SKM-1 (cell line): ENCODE data around the gene NAXE.
A peak's percentile ranks its signal among the peaks of the same experiment; 100 is the strongest.
"Not testable (repeated sequence)": the region's sequence is repeated elsewhere in the genome, so short reads cannot be mapped to it uniquely, and the experiment has no call there.

Source experiments
- DNase-seq: peaks from one replicate; lab custom pipeline; 2025; ENCODE audit not compliant: unreplicated experiment; lab: John Stamatoyannopoulos, UW

The NAXE gene

GRCh38 chr1:156592910-156593660 is 1.5 kb downstream of the NAXE start:
- no peak for DNase-seq

DNA sequence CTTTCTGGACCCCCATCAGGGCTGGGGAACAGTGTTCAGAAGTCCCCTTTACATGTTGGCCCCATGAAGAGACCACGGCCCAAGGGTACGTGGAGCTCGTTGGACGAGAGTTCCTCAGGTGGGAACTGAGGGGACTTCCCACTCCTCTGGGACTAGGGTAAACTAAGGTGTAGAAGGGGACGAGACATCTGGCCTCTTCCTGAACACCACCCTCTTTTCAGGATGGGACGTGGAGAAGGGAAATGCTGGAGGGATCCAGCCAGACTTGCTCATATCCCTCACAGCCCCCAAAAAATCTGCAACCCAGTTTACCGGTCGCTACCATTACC is 2.0 kb downstream of the NAXE start:
- no peak for DNase-seq

- DNase-seq, result no peak
These were observed 2.6 kb downstream of the NAXE start for GRCh38 chr1:156594190-156594589.

GRCh38 chr1:156595016-156595415 is 3.4 kb downstream of the NAXE start:
- no peak for DNase-seq

DNA sequence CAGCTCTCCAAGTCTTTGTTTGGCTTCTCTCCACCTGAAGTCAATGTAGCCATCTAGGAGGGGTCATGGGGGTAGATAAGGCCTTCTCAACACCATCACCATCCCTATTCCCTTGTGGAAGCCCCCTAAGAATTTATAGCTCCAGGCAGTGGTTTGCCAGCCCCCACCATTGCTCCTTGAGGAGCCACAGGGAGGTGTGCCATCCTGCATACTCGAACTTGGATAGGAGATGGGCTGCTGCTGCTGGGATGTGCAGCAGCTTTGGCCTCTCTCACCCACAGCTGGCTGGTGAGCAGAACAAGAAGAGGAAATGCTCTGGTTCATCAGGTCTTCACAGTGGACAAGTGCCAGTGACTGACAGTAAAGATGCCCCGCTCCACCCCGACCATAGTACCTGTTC is 4.8 kb downstream of the NAXE start:
- DNase-seq, result no peak

DNA sequence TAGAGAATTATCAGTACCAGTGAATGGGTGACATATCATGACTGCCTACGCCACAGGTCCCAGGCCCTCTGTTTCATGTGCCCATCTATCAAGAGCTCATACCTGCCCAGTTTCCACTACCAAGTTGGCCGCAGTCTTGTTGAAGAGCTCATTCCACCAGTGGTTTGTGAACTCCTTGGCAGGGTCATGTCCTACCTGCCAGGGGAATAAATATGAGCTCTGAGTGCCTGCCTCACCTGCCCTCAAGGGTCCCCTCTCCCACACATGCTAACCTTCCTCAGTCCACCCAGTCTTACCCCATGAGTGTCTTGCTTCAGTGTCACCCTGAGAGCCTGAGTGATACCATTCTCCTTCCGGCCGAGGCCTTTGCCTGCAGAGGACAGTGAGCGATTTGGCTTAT is 6.5 kb downstream of the NAXE start:
- no peak for DNase-seq

DNA sequence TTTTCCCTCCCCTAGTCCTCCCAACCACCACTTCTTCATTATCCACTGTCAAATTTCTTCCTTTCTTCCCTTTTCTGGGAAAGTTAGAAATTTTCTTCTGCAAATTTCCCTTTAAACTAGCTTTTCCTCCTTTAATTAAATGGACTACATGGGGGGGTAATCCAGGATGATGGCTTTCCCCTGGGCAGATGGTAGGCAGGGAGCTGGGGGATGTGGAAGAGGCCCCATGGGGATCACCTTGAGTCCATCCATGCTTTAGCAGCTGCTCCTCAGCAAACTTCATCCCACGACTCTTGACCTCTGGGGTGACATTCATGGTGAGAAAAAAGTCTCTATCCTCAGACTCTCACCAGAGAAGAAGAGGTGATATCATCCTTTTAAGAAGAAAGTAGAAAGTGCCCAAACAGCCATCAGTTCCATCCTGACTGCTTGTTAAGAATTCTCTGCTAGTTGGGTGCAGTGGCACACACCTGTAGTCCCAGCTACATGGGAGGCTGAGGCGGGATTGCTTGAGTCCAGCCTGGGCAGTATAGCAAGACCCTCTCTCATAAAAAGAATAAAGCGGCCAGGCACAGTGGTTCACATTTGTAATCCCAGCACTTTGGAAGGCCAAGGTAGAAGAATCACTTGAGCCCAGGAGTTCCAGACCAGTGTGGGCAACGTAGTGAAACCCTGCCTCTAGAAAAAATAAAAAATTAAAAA is 7.3 kb downstream of the NAXE start:
- DNase-seq, result no peak

- peak; percentile 90 for DNase-seq
These were observed 8.2 kb downstream of the NAXE start for GRCh38 chr1:156599811-156600210.

- no peak for DNase-seq
These were observed 9.2 kb downstream of the NAXE start for GRCh38 chr1:156600733-156601121.

DNA sequence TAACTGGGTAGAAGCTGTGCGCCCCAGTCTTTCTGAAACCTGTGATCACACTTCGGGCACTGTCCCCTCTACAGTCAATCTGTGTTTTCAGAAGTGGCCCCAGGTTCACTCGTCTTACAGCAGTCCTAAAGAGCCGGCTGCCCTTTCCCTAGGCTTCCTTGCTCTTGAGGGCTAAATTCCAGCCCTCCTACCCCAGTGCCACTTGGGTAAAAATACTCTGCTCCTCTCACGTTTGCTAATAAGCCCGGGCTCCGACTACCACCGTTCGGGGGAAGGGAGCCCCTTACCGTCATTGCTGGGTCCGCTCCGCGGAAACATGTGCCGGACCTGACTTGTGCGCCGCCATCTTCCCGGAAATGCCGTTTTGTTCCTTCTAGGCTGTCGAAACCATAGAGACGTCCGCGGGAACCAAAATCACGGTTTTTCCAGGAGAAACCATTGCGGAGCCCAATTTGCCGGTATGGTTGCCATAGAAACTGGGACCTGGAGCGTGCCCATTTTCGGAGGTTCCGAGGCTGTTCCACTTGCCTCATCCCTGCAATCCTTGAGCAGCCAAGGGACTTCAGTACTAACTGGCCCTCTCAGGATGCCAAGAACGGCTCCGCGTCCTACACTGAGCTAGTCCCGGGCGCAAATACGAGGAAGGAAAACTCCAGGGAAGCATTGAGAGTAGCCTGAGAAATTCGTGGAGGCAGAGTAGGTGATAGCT is 9.7 kb downstream of the NAXE start, which contains the start of gene GPATCH4:
Gene GPATCH4 (minus strand): TSS at position 358 of the 709 bp plus-strand sequence.
- DNase-seq, result peak; percentile 69

GRCh38 chr1:156601892-156602291 is 10.3 kb downstream of the NAXE start:
- DNase-seq, result no peak

GRCh38 chr1:156602557-156602993 is 11.0 kb downstream of the NAXE start:
- DNase-seq, result no peak

DNA sequence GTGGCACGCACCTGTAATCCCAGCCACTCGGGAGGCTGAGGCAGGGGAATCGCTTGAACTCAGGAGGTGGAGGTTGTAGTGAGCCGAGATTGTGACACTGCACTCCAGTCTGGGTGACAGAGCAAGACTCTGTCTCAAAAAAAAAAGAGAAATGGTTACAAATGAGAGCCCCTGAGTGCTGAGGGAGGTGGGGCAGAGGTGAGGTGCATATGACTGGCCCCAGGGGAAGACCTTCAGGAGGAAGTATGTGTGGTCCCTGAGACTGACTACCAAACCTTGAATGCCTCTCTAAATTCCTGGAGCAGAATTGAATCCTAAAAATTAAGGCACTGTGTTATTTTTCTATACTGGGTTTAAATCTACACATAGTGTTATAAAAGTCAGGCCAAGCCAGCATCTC is 15.8 kb downstream of the NAXE start:
- not testable (repeated sequence) for DNase-seq

DNA sequence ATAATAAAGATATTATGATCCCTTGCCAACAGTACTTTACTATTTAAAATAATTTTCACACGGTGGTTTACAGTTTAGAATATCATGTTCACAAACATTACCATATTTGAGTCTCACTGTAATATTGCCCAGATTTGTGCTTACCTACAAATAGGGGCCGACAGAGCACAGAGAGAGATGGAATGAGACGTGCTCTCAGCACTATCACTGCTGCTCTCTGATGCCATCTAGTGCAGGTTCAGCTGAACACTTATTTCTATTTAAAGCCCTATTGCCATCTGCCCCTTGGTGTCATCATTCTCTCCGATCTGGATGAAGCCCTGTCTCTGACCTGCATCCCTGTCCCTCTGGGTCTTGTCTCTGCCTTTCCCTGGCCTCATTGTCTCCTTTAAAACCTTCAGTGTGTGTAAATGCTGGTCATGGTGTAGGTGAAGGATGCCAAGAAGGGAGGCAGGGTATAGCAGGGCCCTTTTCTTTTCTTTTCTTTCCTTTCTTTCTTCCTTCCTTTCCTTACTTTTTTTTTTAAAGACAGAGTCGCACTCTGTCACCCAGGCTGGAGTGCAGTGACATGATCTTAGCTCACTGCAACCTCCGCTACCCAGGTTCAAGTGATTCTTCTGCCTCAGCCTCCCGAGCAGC is 16.6 kb downstream of the NAXE start:
- DNase-seq, result peak; percentile 87

GRCh38 chr1:156608981-156609380 is 17.4 kb downstream of the NAXE start:
- peak; percentile 21 for DNase-seq

- not testable (repeated sequence) for DNase-seq
These were observed 18.5 kb downstream of the NAXE start for GRCh38 chr1:156610072-156610471.

GRCh38 chr1:156612666-156613065 is 21.1 kb downstream of the NAXE start:
- no peak for DNase-seq

- DNase-seq, result no peak
These were observed 24.4 kb downstream of the NAXE start for GRCh38 chr1:156615946-156616345.

DNA sequence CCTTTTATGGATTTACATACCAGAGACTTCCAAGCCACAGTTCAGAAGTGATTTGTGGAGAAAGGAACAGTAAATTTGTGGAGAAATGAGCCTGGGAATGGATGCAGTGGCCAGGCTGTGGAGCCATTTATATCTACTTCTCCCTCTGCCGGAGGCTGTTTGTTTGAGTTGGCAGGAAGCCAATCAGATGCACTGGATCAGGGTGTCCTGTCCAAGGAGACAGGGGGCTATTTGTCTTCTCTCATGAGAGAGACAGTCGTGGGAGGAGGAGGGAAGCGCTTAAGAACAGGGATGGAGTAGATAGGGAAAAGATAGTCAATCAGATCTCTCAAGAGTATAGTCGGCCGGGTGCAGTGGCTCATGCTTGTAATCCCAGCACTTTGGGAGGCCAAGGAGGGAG is 24.9 kb downstream of the NAXE start:
- no peak for DNase-seq

GRCh38 chr1:156618853-156619581 is 27.4 kb downstream of the NAXE start, which contains the start of gene HAPLN2:
HAPLN2 (plus strand) TSS chr1:156619415; CDS start chr1:156623491, 4,076 bp downstream.
- DNase-seq, result peak; percentile 27

- DNase-seq, result no peak
These were observed 28.0 kb downstream of the NAXE start for GRCh38 chr1:156619582-156619955.
